PFSK-1 (cell line): ENCODE results near the gene FAM83G.

Experiments
- FOXP2 ChIP-seq: optimal IDR thresholded peaks from 2 replicates; pipeline ENCODE3; 2011; ENCODE audit warnings: borderline replicate concordance, control low read depth, inconsistent platforms; ENCODE audit not compliant: insufficient read depth; ENCODE audit errors: extremely low read length, extremely low read depth
- POLR2AphosphoS5 ChIP-seq: IDR thresholded peaks from 2 replicates; pipeline ENCODE4 v1.6.1; 2012; ENCODE audit warnings: low read depth, mild to moderate bottlenecking, control low read depth, low read length, moderate library complexity
- REST ChIP-seq, 2 experiments: IDR thresholded peaks; 2 replicates each; pipeline versions ENCODE4 v1.6.1 to v1.8.0; 2011 to 2012; ENCODE audit warnings: low read depth in 2 of 2, low read length in 2 of 2, control low read depth in 1 of 2, inconsistent platforms in 1 of 2, mild to moderate bottlenecking in 1 of 2, moderate library complexity in 1 of 2; ENCODE audit not compliant: insufficient read depth in 1 of 2
- SIN3A ChIP-seq: IDR thresholded peaks from 2 replicates; pipeline ENCODE4 v1.6.1; 2012; ENCODE audit warnings: mild to moderate bottlenecking, low read length, moderate library complexity, borderline replicate concordance; ENCODE audit not compliant: insufficient read depth
- TAF1 ChIP-seq: IDR thresholded peaks from 2 replicates; pipeline ENCODE4 v1.6.1; 2012; ENCODE audit warnings: low read length, control low read depth, borderline replicate concordance; ENCODE audit not compliant: insufficient read depth

The FAM83G gene

GRCh38 chr17:18954321-18954720 lies 50.2 kb downstream of the FAM83G start:
- no peak for TF ChIP-seq POLR2AphosphoS5
- no peak for TF ChIP-seq FOXP2
- no peak for TF ChIP-seq REST (IDR thresholded peaks at IDR 0.05; ENCODE audit: insufficient read depth in 1 of 2, low read depth in 2 of 2, low read length in 2 of 2)
- no peak for TF ChIP-seq TAF1
- no peak for TF ChIP-seq SIN3A

GRCh38 chr17:18953231-18953728 lies 51.3 kb downstream of the FAM83G start:
- TF ChIP-seq REST (IDR thresholded peaks at IDR 0.05; ENCODE audit: insufficient read depth in 1 of 2, low read depth in 2 of 2, low read length in 2 of 2) (no peak), POLR2AphosphoS5 (no peak), FOXP2 (no peak), TAF1 (no peak), SIN3A (no peak)

- TF ChIP-seq FOXP2 = no peak
- TF ChIP-seq REST (IDR thresholded peaks at IDR 0.05; ENCODE audit: insufficient read depth in 1 of 2, low read depth in 2 of 2, low read length in 2 of 2) = no peak
- TF ChIP-seq TAF1 = no peak
- no peak for TF ChIP-seq SIN3A
- TF ChIP-seq POLR2AphosphoS5 = no peak
Measured at GRCh38 chr17:18951941-18952842, 52.4 kb downstream of the FAM83G start, which contains the start of gene SLC5A10. TSS of gene SLC5A10 (plus strand) at chr17:18952165. CDS start at chr17:18952206, 41 bp downstream.

GRCh38 chr17:18950944-18951905 lies 53.3 kb downstream of the FAM83G start:
- no peak for TF ChIP-seq SIN3A
- TF ChIP-seq TAF1 = no peak
- TF ChIP-seq REST (IDR thresholded peaks at IDR 0.05; ENCODE audit: insufficient read depth in 1 of 2, low read depth in 2 of 2, low read length in 2 of 2) = no peak
